NCI-H1105 treated with DMSO at 0.1 percent for 48 hours (cell line): ENCODE measurements around the gene MYH3.

Experiments
- DNase-seq: peaks from one replicate; lab custom pipeline; 2025; lab: John Stamatoyannopoulos, UW

Gene MYH3

DNA sequence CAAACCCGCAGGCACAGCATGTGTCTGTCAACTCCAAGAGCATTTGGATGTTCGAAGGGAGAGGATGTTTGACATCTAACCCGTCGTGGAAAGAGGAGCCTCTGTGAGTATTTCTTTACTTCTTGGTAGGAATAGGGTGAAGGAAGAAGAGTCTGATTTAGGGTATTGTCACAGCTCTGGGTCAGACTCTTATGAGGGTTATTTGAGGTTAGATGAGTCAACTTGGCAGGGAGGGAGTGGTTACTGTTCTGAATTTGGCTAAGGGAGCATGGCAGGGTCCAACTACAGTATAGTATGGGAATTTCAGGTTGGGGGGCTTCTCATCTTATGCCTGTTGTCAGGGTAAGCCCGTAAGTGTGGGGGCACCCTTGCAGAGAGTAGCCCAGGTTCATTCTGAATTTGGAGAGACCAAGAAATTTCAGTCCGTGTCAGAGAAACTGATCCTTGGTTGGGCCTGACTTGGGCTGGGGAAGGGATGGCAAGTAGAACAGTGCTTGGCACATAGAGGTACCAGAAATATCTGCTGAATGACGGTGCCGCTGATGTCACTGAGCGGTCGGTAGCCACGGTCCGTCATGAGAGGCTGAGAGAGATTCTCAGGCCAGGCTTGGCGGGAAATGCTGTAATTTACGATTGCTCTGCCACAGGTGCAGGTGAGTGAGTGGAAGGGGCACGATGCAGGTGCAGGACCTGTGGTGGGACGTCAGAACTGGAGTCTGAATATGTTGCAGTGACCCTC lies 43.2 kb downstream of the MYH3 start:
- no peak for DNase-seq

GRCh38 chr17:10612957-10613744 lies 44.0 kb downstream of the MYH3 start:
- no peak for DNase-seq

- no peak for DNase-seq
These were observed 46.2 kb downstream of the MYH3 start for GRCh38 chr17:10610884-10611283.

DNA sequence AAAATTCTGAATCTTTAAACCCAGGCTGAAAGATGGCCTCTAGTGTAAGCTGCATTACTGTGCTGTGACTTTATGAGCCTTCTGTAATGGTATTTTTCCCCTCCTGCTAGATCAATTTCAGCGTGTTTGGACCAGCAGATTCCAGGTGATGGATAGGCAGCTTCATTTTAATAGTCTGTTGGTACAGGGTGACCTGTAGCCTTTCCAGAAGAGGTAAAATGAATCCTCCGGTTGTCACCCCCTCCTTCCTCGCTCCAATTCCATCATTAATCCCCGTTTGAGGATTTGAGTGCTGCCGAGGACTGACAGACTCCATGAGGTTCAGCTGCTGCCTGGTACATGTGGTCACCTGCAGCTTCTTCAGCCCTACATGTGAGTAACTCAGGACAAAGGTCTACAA lies 48.9 kb downstream of the MYH3 start:
- no peak for DNase-seq

DNA sequence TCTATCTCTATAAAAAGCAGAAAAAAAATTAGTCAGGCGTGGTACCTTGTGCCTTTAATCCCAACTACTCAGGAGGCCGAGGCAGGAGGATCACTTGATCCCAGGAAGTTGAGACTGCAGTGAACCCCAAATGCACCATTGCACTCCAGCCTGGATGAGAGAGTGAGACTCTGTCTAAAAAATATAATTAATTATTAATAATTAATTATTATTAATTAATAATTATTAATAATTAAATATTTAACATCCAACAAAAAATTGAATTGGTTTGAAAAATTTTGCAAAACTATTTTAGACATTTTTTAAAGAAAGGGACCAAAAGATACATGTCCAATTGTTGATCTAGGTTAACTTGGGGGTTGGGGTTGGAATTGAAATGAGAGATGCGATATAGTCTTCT lies 51.0 kb downstream of the MYH3 start:
- DNase-seq: no peak

DNA sequence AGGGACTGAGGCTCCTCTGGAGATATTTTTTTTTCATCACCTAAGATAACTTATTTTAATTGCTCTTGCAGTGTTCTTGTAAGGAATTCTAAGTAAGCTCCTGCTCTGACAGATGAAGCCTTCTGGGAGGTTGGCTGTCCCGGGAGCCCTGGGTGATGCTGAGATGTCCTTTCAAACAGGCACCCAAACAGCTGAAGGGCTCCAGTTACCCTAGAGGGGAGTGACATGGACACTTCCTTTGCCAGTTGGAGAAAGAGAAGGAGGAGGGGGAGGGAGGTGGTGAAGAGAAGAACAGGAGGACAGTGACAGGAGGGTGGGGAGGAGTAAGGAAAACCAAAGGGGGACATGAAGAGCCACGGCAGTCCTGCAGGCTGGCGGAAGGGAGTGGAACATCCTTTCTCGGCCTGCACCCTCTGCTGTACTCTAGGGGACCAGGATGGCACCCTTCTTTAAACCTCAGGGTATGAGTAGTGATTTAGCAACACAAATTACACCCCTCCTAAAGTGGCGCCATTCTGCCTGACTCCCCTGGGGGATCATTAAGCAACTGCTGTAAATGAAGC lies 51.8 kb downstream of the MYH3 start:
- DNase-seq: no peak

GRCh38 chr17:10604521-10604920 lies 52.6 kb downstream of the MYH3 start:
- no peak for DNase-seq

DNA sequence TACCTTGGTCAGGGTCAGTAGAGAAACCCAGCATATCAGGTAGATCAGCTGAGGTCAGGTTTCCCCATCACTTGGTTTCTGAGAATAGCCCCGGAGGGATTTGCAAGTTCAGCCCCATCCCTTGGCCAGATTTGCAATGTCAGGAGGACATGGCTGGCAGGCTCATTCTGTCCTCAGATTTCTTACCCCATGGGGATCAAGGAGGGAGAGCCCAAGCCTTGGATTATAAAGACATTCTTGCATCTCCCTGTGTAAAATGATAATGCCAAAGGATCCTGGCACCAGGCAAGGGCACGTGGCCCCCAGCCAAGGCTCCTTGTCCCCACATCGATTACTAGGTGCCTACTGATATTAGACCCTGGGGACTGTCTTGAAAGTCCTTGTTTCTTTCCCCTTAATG lies 53.2 kb downstream of the MYH3 start:
- no peak for DNase-seq

DNA sequence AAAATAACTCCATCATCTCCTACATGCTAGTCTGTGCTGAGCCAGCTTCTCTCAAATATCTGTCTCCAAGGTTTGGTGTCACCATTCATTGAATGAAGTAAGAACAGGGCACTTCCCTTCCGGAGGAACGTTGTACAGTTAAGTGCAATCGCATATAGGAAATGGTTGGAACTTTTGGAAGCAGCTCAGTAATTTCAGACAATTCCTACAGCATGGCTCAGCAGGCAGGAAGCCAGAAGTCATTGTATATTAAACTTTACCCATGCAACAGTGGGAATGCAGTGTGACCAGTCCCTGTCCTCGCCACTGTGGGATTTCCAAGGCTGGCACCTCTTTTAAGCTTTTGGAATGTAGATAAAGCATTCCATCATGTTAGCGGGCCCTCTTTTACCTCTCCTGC lies 56.5 kb downstream of the MYH3 start:
- DNase-seq: no peak

GRCh38 chr17:10598621-10599020 lies 58.5 kb downstream of the MYH3 start:
- DNase-seq: no peak

- DNase-seq: no peak
These were observed 67.5 kb downstream of the MYH3 start for GRCh38 chr17:10589553-10590145.

DNA sequence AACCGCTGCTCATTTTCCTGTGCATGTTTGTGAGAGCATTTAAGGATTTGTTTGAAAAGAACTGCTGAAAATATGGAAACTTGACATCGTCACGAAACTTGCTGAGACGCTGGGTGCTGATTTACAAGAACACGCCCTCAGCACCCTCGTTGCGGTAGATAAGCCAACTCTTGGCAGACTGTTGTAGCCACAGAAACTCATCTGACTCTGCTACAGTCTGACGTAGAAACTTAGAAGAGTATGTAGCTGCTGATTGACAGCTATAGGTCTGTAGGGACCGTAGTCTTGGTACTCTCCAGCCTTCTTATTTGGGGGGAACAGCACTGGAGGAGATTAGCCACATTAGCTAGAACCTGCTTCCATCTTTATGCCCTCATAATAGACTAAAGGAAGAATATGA lies 71.6 kb downstream of the MYH3 start:
- no peak for DNase-seq

DNA sequence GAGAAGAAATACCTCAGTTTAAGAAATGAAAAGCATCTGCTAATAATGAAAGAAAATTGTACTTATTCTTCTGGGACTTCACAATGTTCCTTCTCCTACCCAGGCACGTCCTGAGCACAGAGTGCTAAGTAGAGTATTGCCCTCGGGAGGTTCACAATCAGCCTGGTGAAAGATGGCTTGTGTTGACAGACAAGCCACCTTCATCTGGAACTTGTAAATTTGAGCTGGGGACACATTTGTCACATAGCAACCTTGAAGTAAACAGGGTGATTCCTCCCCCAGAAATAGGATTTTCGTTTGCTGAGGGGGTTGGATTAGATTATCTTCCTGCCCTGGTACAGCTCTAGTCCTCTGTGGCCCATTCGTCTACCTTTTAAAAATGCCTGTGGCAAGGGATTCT lies 73.3 kb downstream of the MYH3 start:
- DNase-seq: no peak

- no peak for DNase-seq
These were observed 77.8 kb downstream of the MYH3 start for GRCh38 chr17:10579270-10579669.
